HCT116 (cell line): ENCODE results near the gene PAEP. TPM values are rescaled to one million over a fixed set of nuclear protein-coding genes. Genes with fewer than 3 reads are reported as not detected.

ENCODE experiments used
- ATAC-seq: fragments of 200-7000 bp; cut with Tn5 transposase; 2 replicates; pipeline ENCODE4 v1.9.1; 2020; ENCODE audit warnings: mild to moderate bottlenecking, moderate library complexity
- BruUV-seq: library from RNA; stranded (reverse); fragments of 400-500 nt; replicated peaks from 2 replicates; lab custom pipeline; 2021; lab: Mats Ljungman, UMichigan
- CTCF ChIA-PET: fragments of 300-600 bp; sonication (Branson Sonifier 250); formaldehyde crosslinking; loops from one replicate; lab custom pipeline; 2021; ENCODE audit warnings: antibody characterized with exemption; lab: Charles Lee
- POLR2A ChIA-PET: fragments of 300-600, 350-600 bp; sonication (Branson Sonifier 250); formaldehyde crosslinking; loops from one replicate; lab custom pipeline; 2021; ENCODE audit warnings: antibody characterized with exemption; lab: Charles Lee
- RAD21 ChIA-PET, 2 experiments: fragments of 300-600 bp; sonication (Branson Sonifier 250); formaldehyde crosslinking; loops; one replicate each; lab custom pipeline; 2023; ENCODE audit warnings: low total read pairs in 2 of 2; ENCODE audit not compliant: uncharacterized antibody in 2 of 2, unreplicated experiment in 2 of 2, low non-redundant PET in 1 of 2; lab: Charles Lee
- DNase-seq: peaks from one replicate; pipeline ENCODE4 v3.0.0-alpha.2; 2010; ENCODE audit warnings: low read depth, low spot score
- H2AFZ ChIP-seq: fragments of 200-600 bp; shearing (Covaris generic), sonication (generic); 2 replicates; pipeline ENCODE4 v1.6.1; 2017; ENCODE audit warnings: low read depth, mixed run types, mixed read lengths, antibody characterized with exemption, low read length; ENCODE audit not compliant: poor library complexity, severe bottlenecking
- H3K27ac ChIP-seq: 2 replicates; pipeline ENCODE4 v1.5.1; 2012; ENCODE audit warnings: low read depth, low read length
- H3K27me3 ChIP-seq: fragments of 200-600 bp; sonication (generic); 2 replicates; pipeline ENCODE4 v1.6.1; 2016; ENCODE audit warnings: mixed run types, low read length, mixed read lengths; ENCODE audit not compliant: insufficient read depth
- H3K36me3 ChIP-seq, 2 experiments: fragments of 200-500 bp in 1 of 2; fragments of 200-600 bp in 1 of 2; sonication (Bioruptor generic) in 1 of 2; sonication (generic) in 1 of 2; 2 replicates each; pipeline versions ENCODE4 v1.5.1 to v1.6.1; 2014 to 2016; ENCODE audit warnings: low read length in 2 of 2, inconsistent platforms in 1 of 2, mixed read lengths in 1 of 2, mixed run types in 1 of 2; ENCODE audit not compliant: insufficient read depth in 2 of 2, control insufficient read depth in 1 of 2
- H3K4me1 ChIP-seq, 2 experiments: fragments of 200-600 bp in 1 of 2; sonication (generic) in 1 of 2; 2 replicates each; pipeline versions ENCODE4 v1.5.1 to v1.6.1; 2012 to 2017; ENCODE audit warnings: low read length in 2 of 2, inconsistent platforms in 1 of 2, mild to moderate bottlenecking in 1 of 2, mixed read lengths in 1 of 2, mixed run types in 1 of 2, moderate library complexity in 1 of 2; ENCODE audit not compliant: insufficient read depth in 2 of 2, control insufficient read depth in 1 of 2
- H3K4me2 ChIP-seq: fragments of 200-600 bp; sonication (generic); 2 replicates; pipeline ENCODE4 v1.6.1; 2017; ENCODE audit warnings: mixed run types, low read length, mixed read lengths
- H3K4me3 ChIP-seq, 2 experiments: fragments of 200-600 bp in 1 of 2; sonication (generic) in 1 of 2; replicated peaks in 1 of 2; 2 replicates each; pipeline ENCODE4 v1.5.1; 2011 to 2016; ENCODE audit warnings: low read length in 2 of 2, control low read depth in 1 of 2, low read depth in 1 of 2, mild to moderate bottlenecking in 1 of 2, mixed read lengths in 1 of 2, mixed run types in 1 of 2
- H3K79me2 ChIP-seq: fragments of 200-600 bp; sonication (generic); 2 replicates; pipeline ENCODE4 v1.6.1; 2017; ENCODE audit warnings: mild to moderate bottlenecking, mixed run types, low read length, moderate library complexity, mixed read lengths; ENCODE audit not compliant: insufficient read depth
- H3K9ac ChIP-seq: fragments of 200-600 bp; sonication (generic); 2 replicates; pipeline ENCODE4 v1.6.1; 2016; ENCODE audit warnings: low read length, mixed read lengths
- H3K9me2 ChIP-seq: fragments of 200-600 bp; sonication (generic), shearing (Covaris generic); 2 replicates; pipeline ENCODE4 v1.6.1; 2017; ENCODE audit warnings: mixed run types, mild to moderate bottlenecking, moderate library complexity; ENCODE audit not compliant: insufficient read depth
- H3K9me3 ChIP-seq, 2 experiments: fragments of 200-500 bp in 1 of 2; fragments of 200-600 bp in 1 of 2; sonication (Bioruptor generic) in 1 of 2; sonication (generic) in 1 of 2; 2 replicates each; pipeline ENCODE4 v1.6.1; 2014 to 2017; ENCODE audit warnings: low read length in 2 of 2, mixed read lengths in 2 of 2, inconsistent platforms in 1 of 2, low read depth in 1 of 2, mild to moderate bottlenecking in 1 of 2, mixed run types in 1 of 2, moderate library complexity in 1 of 2; ENCODE audit not compliant: control insufficient read depth in 1 of 2, insufficient read depth in 1 of 2
- H4K20me1 ChIP-seq: fragments of 200-600 bp; sonication (generic), shearing (Covaris generic); 2 replicates; pipeline ENCODE4 v1.6.1; 2017; ENCODE audit warnings: mixed run types, mild to moderate bottlenecking, moderate library complexity; ENCODE audit not compliant: insufficient read depth
- FOSL1 ChIP-seq: IDR thresholded peaks from 2 replicates; pipeline ENCODE4 v1.6.1; 2012; ENCODE audit warnings: low read depth
- MAX ChIP-seq: IDR thresholded peaks from 2 replicates; pipeline ENCODE4 v1.6.1; 2012
- REST ChIP-seq: IDR thresholded peaks from 2 replicates; pipeline ENCODE4 v1.6.1; 2012; ENCODE audit warnings: low read depth
- SIN3A ChIP-seq: IDR thresholded peaks from 2 replicates; pipeline ENCODE4 v1.6.1; 2012; ENCODE audit warnings: low read depth
- YY1 ChIP-seq: IDR thresholded peaks from 2 replicates; pipeline ENCODE4 v1.6.1; 2011; ENCODE audit warnings: low read length, low read depth, moderate library complexity, mild to moderate bottlenecking; ENCODE audit not compliant: insufficient replicate concordance; ENCODE audit errors: extremely low read depth
- intact Hi-C: fragments of 100-400 bp; cut with micrococcal nuclease; formaldehyde crosslinking; loops from 2 replicates; pipeline ENCODE4 v1.10.0; 2022
- total RNA-seq: library from RNA; stranded (reverse); gene quantifications from one replicate; pipeline ENCODE4 v1.2.1, GENCODE V29; 2021; ENCODE audit not compliant: unreplicated experiment
- TF ChIP-seq, protein P1 (sequence below): IDR thresholded peaks from 2 replicates; pipeline ENCODE4 v1.6.1; 2012

PAEP gene
- total RNA-seq, 1 experiment from 2014 or later = not detected

- no peaks in the 10 kb centered on the region for H4K20me1 ChIP-seq
- ATAC-seq = no peak
- intact Hi-C loops = no loop called here
- no peak overlapping the region for H2AFZ ChIP-seq
- H3K9me2 ChIP-seq = no peaks in the 10 kb centered on the region
- no peaks in the 10 kb centered on the region for H3K27me3 ChIP-seq
- POLR2A ChIA-PET = no interaction called here
- RAD21 ChIA-PET = no interaction called here
- peaks cover 0 to 9% of the 10 kb centered on the region in 2 experiments; a peak in 3 of 4 replicates for H3K4me1 ChIP-seq
- H3K36me3 ChIP-seq = no peaks in the 10 kb centered on the region
- no peak overlapping the region for H3K4me2 ChIP-seq
- CTCF ChIA-PET = no interaction called here
- H3K79me2 ChIP-seq = no peaks in the 10 kb centered on the region
- no peak overlapping the region for H3K9ac ChIP-seq
- TF ChIP-seq MAX (no peak), YY1 (no peak), SIN3A (no peak), FOSL1 (no peak), REST (no peak)
- TF ChIP-seq, protein P1, sequence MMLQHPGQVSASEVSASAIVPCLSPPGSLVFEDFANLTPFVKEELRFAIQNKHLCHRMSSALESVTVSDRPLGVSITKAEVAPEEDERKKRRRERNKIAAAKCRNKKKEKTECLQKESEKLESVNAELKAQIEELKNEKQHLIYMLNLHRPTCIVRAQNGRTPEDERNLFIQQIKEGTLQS = no peak
- no peaks in the 10 kb centered on the region for H3K9me3 ChIP-seq
- no peak overlapping the region for H3K27ac ChIP-seq
- BruUV-seq = no TSS peak
- no peak for DNase-seq
- no peak overlapping the region for H3K4me3 ChIP-seq
Observed at GRCh38 chr9:135522137-135522877, 39.2 kb upstream of the PAEP start.
